Measurements from ENCODE around the gene AADAC.

GRCh38 chr3:151864423-151865101, 50.6 kb downstream of the AADAC start:
- no peak for TF ChIP-seq CTCF (optimal IDR thresholded peaks at IDR 0.05 in 1 of 3, IDR thresholded peaks at IDR 0.05 in 1 of 3, conservative IDR thresholded peaks at IDR 0.05 in 1 of 3; ENCODE audit: extremely low read depth in 1 of 3, insufficient read depth in 2 of 3, low read length in 3 of 3)
- no peak for TF ChIP-seq EZH2 (IDR thresholded peaks at IDR 0.05; ENCODE audit: low read length)

Measured in keratinocyte (primary cell).